ENCODE data around the gene MAJIN. TPM values are rescaled to one million over a fixed set of nuclear protein-coding genes. Genes with fewer than 3 reads are reported as not detected.

The MAJIN gene
- total RNA-seq, 1 experiment from 2014 or later, result not detected

Small RNA genes within 50 kb of the gene (microRNA-seq; reads per million reads assigned to microRNA genes)
- not detected for gene MIR6749
- gene MIR6750, result 0.79 reads per million
- 1.9 reads per million, percentile 13 among the genes with 10 or more reads in this experiment for gene MIR6879

Other genes with a start within 250 kb of the MAJIN start
- gene NRXN2, start 248.9 kb downstream of the MAJIN start, total RNA-seq (2022), result not detected in 2 replicates
- gene RASGRP2, start 228.0 kb downstream of the MAJIN start, total RNA-seq (2022), result not detected in 2 replicates
- 0.09 and 0.10 TPM in 2 replicates for gene PYGM, start 212.1 kb downstream of the MAJIN start, total RNA-seq (2022)
- gene SF1, start 193.6 kb downstream of the MAJIN start, total RNA-seq (2022), result 446 and 503 TPM in 2 replicates
- 4.9 and 6.8 TPM in 2 replicates for gene MAP4K2, start 168.9 kb downstream of the MAJIN start, total RNA-seq (2022)
- gene MEN1, start 161.6 kb downstream of the MAJIN start, total RNA-seq (2022), result 29.2 and 33.1 TPM in 2 replicates
- gene CDC42BPG, start 127.5 kb downstream of the MAJIN start, total RNA-seq (2022), result 3.0 and 3.7 TPM in 2 replicates
- gene EHD1, start 93.5 kb downstream of the MAJIN start, total RNA-seq (2022), result 67.9 and 80.6 TPM in 2 replicates
- 28.7 and 29.9 TPM in 2 replicates for gene ATG2A, start 54.9 kb downstream of the MAJIN start, total RNA-seq (2022)
- 38.0 and 48.0 TPM in 2 replicates for gene PPP2R5B, start 47.4 kb downstream of the MAJIN start, total RNA-seq (2022)
- not detected in 2 replicates for gene GPHA2, start 36.2 kb downstream of the MAJIN start, total RNA-seq (2022)
- gene BATF2, start 24.9 kb upstream of the MAJIN start, total RNA-seq (2022), result 1.3 and 1.6 TPM in 2 replicates
- 96.8 and 113 TPM in 2 replicates for gene ARL2, start 42.1 kb upstream of the MAJIN start, total RNA-seq (2022)
- gene SNX15, start 55.3 kb upstream of the MAJIN start, total RNA-seq (2022), result 18.0 and 21.0 TPM in 2 replicates
- gene SAC3D1, start 69.1 kb upstream of the MAJIN start, total RNA-seq (2022), result 10.3 and 14.0 TPM in 2 replicates
- not detected in 2 replicates for gene NAALADL1, start 86.4 kb upstream of the MAJIN start, total RNA-seq (2022)
- 9.5 and 17.3 TPM in 2 replicates for gene CDCA5, start 111.9 kb upstream of the MAJIN start, total RNA-seq (2022)
- 50.8 and 52.3 TPM in 2 replicates for gene ZFPL1, start 112.1 kb upstream of the MAJIN start, total RNA-seq (2022)
- 56.1 and 77.0 TPM in 2 replicates for gene VPS51, start 124.1 kb upstream of the MAJIN start, total RNA-seq (2022)
- 8.5 and 14.0 TPM in 2 replicates for gene TM7SF2, start 139.8 kb upstream of the MAJIN start, total RNA-seq (2022)
- gene ZNHIT2, start 145.6 kb upstream of the MAJIN start, total RNA-seq (2022), result 22.0 and 23.6 TPM in 2 replicates
- gene FAU, start 150.0 kb upstream of the MAJIN start, total RNA-seq (2022), result 1,049 and 1,269 TPM in 2 replicates
- 76.9 and 79.0 TPM in 2 replicates for gene MRPL49, start 150.2 kb upstream of the MAJIN start, total RNA-seq (2022)
- gene SYVN1, start 162.4 kb upstream of the MAJIN start, total RNA-seq (2022), result 74.9 and 99.8 TPM in 2 replicates
- not detected in 2 replicates for gene SPDYC, start 198.1 kb upstream of the MAJIN start, total RNA-seq (2022)
- 111 and 117 TPM in 2 replicates for gene CAPN1, start 209.8 kb upstream of the MAJIN start, total RNA-seq (2022)

Measured in MCF 10A (cell line).